Adipocyte (in vitro differentiated cells): ENCODE results near the gene KRR1.

Source experiments
- DNase-seq: peaks from one replicate; pipeline ENCODE4 v3.0.0-alpha.2; 2015; ENCODE audit warnings: low read depth
- H3K27me3 ChIP-seq: replicated peaks from 2 replicates; pipeline ENCODE4 v1.7.0; 2013; ENCODE audit warnings: mild to moderate bottlenecking, low read length, moderate library complexity; ENCODE audit not compliant: control insufficient read depth, insufficient read depth
- H3K36me3 ChIP-seq: 2 replicates; pipeline ENCODE4 v1.7.0; 2013; ENCODE audit warnings: low read length, mild to moderate bottlenecking, moderate library complexity; ENCODE audit not compliant: control insufficient read depth, insufficient read depth, severe bottlenecking
- H3K4me1 ChIP-seq: 2 replicates; pipeline ENCODE4 v1.7.0; 2013; ENCODE audit warnings: mild to moderate bottlenecking, low read length, moderate library complexity; ENCODE audit not compliant: control insufficient read depth, insufficient read depth
- H3K4me3 ChIP-seq: 2 replicates; pipeline ENCODE4 v1.7.0; 2013; ENCODE audit warnings: mild to moderate bottlenecking, low read length, moderate library complexity
- H3K9ac ChIP-seq: 2 replicates; pipeline ENCODE4 v1.7.0; 2013; ENCODE audit warnings: mild to moderate bottlenecking, low read length, moderate library complexity
- H3K9me3 ChIP-seq: 2 replicates; pipeline ENCODE4 v1.7.0; 2013; ENCODE audit warnings: mild to moderate bottlenecking, low read length, moderate library complexity; ENCODE audit not compliant: control insufficient read depth

The KRR1 gene

DNA sequence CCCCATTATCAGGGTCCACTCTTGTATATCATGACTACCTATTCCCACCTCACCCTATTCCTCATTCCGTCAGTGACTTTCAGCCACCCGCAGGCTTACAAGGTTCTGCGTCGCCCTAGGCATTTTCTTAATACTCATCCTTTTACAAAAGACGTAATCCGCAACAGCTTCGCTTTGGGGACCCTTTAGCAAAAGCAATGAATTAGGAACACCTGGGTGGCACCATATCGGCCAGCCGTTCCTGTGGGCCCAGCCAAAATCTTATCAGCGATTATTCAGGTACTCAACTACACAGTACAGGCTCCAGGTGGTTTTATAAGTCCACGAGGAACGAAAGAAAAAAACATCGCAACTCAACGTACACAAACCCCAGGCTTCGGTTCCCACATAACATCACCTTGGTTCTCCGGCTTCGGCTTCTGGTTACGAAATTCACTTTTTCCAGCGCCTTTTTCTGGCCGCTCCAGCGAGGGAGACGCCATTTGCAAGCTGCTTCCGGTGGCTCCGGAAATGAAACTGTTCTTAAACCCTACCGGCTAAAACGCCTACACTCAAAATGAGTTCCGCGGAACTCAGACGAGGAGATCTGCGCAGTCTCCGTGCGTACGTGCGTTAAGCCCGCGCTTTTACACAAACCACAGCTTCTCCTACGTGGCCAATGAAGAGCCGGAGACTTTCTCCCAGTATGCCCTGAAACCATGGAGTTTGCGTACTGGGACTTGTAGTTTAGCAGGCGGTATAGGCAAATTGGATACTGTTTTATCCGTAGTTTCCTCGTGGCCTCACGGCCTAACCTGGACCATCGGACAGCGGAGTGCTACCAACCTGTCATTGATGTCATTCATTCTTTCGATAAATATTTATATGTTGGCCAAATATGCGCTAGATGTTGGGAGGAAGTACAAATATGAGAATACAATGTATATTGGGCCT lies at the start of gene KRR1:
Gene KRR1, minus strand, starts transcription at position 494 of the 933 bp plus-strand sequence. Its CDS starts 12 bp downstream, at position 482.
- Histone ChIP-seq H3K9ac (peak within 1 kb of the TSS; percentile 92), H3K9me3 (no peaks in the 10 kb centered on the region), H3K27me3 (no peaks in the 10 kb centered on the region), H3K36me3 (peaks cover 4% of the 10 kb centered on the region), H3K4me3 (peak within 1 kb of the TSS; percentile 85), H3K4me1 (peaks cover 36% of the 10 kb centered on the region)
- DNase-seq = peak; percentile 98

- DNase-seq = no peak
- peaks cover 11% of the 10 kb centered on the region for H3K4me1 ChIP-seq
Measured at GRCh38 chr12:75560167-75560566, 48.8 kb upstream of the KRR1 start.

DNA sequence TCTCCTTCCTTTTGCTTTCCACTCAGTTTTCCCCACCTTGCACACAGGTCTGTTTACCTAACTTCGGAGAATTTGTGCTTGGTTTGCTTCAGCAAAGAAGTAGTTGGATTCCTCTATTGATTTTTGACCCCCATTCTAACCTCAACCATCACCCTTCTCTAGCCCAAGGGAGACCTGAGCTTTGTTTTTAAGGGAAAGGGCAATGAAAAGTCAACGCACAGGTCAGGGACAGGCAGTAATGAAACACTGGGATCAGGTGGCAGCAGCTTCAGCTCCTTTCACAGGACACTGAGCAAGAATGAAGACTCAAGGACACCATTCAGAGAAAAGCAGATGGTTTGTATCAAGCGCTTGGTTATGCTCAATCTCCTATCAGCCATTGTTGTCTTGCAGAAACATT lies 46.9 kb upstream of the KRR1 start:
- H3K36me3 ChIP-seq = no peaks in the 10 kb centered on the region
- peaks cover 25% of the 10 kb centered on the region for H3K4me1 ChIP-seq
- H3K4me3 ChIP-seq = no peak overlapping the region
- no peaks in the 10 kb centered on the region for H3K27me3 ChIP-seq
- DNase-seq = no peak
- H3K9me3 ChIP-seq = no peaks in the 10 kb centered on the region
- H3K9ac ChIP-seq = no peak overlapping the region

More at GRCh38 chr12:75560167-75560566, 48.8 kb upstream of the KRR1 start:
- Histone ChIP-seq H3K27me3 (no peaks in the 10 kb centered on the region), H3K9me3 (peaks cover 1% of the 10 kb centered on the region), H3K36me3 (no peaks in the 10 kb centered on the region), H3K9ac (no peak overlapping the region), H3K4me3 (no peak overlapping the region)

- H3K4me1 ChIP-seq = peaks cover 37% of the 10 kb centered on the region
- no peaks in the 10 kb centered on the region for H3K27me3 ChIP-seq
- no peak overlapping the region for H3K9ac ChIP-seq
- H3K36me3 ChIP-seq = no peaks in the 10 kb centered on the region
- no peaks in the 10 kb centered on the region for H3K9me3 ChIP-seq
- no peak overlapping the region for H3K4me3 ChIP-seq
- DNase-seq = peak; percentile 26
Measured at GRCh38 chr12:75556311-75556899, 45.0 kb upstream of the KRR1 start.

- no peaks in the 10 kb centered on the region for H3K9me3 ChIP-seq
- peak overlapping the region; percentile 63 for H3K9ac ChIP-seq
- H3K36me3 ChIP-seq = no peaks in the 10 kb centered on the region
- H3K4me3 ChIP-seq = peak overlapping the region; percentile 69
- no peaks in the 10 kb centered on the region for H3K27me3 ChIP-seq
- H3K4me1 ChIP-seq = peaks cover 47% of the 10 kb centered on the region
- peak; percentile 39 for DNase-seq
Measured at GRCh38 chr12:75554556-75554880, 43.1 kb upstream of the KRR1 start.

- DNase-seq = peak; percentile 39
- peak overlapping the region; percentile 63 for H3K9ac ChIP-seq
- H3K9me3 ChIP-seq = no peaks in the 10 kb centered on the region
- peak overlapping the region; percentile 69 for H3K4me3 ChIP-seq
- H3K27me3 ChIP-seq = no peaks in the 10 kb centered on the region
- peaks cover 47% of the 10 kb centered on the region for H3K4me1 ChIP-seq
- H3K36me3 ChIP-seq = no peaks in the 10 kb centered on the region
Measured at GRCh38 chr12:75553836-75554555, 42.6 kb upstream of the KRR1 start.

- DNase-seq = peak; percentile 20
- Histone ChIP-seq H3K9ac (peak overlapping the region; percentile 63), H3K36me3 (no peaks in the 10 kb centered on the region), H3K4me3 (no peak overlapping the region), H3K9me3 (no peaks in the 10 kb centered on the region), H3K4me1 (peaks cover 47% of the 10 kb centered on the region), H3K27me3 (no peaks in the 10 kb centered on the region)
Measured at GRCh38 chr12:75553398-75553797, 42.0 kb upstream of the KRR1 start.

DNA sequence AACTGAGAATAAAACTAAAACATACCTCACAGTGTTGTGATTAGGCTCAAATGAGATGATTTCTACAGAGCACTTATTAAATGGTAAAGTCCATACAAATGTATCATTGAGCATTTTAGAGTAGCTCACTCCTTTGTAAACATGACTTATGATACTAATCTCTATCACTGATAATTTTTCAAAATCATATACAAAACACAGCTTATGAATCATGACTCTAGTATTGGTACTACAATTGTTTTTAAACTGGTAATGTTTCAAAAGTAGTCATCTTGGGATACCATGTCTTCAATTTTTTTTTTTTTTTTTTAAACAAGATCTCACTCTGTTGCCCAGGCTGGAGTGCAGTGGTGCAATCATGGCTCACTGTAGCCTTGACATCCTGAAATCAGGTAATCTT lies 40.1 kb upstream of the KRR1 start:
- H3K4me3 ChIP-seq = no peak overlapping the region

DNA sequence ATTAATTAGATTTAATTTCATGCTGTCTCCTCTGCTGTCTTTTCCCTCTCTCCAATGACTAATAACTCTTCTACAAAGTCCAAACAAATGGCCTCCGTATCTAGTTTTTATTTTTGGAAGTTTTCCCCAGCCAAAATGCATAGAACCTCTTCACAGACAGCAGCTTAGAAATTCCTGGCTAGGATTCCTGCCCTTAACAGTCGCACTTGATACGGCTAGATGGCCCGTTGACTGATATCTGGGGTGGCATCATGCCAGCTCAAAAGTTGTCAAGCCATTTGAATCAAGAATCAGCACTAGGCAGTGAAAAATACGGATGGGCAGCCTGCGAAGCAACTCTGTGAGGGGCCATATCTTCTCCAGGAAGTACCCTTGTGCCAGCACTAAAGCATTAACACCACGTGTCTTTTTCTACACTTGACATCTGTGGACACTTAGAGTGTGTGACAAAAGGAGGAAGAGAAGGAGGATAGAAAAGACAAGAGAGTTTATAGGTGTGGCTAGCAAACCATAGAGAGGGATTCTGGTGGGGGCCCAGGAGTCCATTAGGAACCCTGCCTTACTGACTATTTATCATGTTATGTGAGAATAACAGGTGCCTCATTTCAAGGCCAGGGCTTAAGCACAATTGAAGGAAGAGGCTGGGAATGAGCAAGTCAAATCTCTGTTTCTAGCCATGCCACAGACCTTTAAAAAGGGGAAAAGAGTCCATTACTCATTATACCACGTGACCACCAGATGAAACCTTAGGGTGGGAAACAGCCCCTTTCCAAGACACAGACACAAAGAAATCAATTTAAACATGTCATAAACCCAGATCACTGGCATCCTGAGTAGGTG lies 39.2 kb upstream of the KRR1 start:
- Histone ChIP-seq H3K27me3 (no peaks in the 10 kb centered on the region), H3K36me3 (no peaks in the 10 kb centered on the region), H3K4me3 (peak overlapping the region; percentile 23), H3K9ac (no peak overlapping the region), H3K9me3 (no peaks in the 10 kb centered on the region), H3K4me1 (peaks cover 40% of the 10 kb centered on the region)
- no peak for DNase-seq

More for the DNA sequence above, 40.1 kb upstream of the KRR1 start:
- no peaks in the 10 kb centered on the region for H3K9me3 ChIP-seq
- H3K9ac ChIP-seq = no peak overlapping the region
- H3K36me3 ChIP-seq = no peaks in the 10 kb centered on the region
- peaks cover 46% of the 10 kb centered on the region for H3K4me1 ChIP-seq
- H3K27me3 ChIP-seq = no peaks in the 10 kb centered on the region
- no peak for DNase-seq

GRCh38 chr12:75549989-75550388 lies 38.6 kb upstream of the KRR1 start:
- Histone ChIP-seq H3K27me3 (no peaks in the 10 kb centered on the region), H3K9me3 (no peaks in the 10 kb centered on the region), H3K4me1 (peaks cover 38% of the 10 kb centered on the region), H3K9ac (no peak overlapping the region), H3K36me3 (no peaks in the 10 kb centered on the region), H3K4me3 (peak overlapping the region; percentile 23)
- no peak for DNase-seq
